GM23248 (cell line): Measurements from ENCODE around the gene B3GALNT2. TPM values are rescaled to one million over a fixed set of nuclear protein-coding genes. Genes with fewer than 3 reads are reported as not detected.
"Not testable (repeated sequence)": the region's sequence is repeated elsewhere in the genome, so short reads cannot be mapped to it uniquely, and the experiment has no call there.

ENCODE experiments used
- DNase-seq: peaks from one replicate; pipeline ENCODE4 v3.0.0-alpha.2; 2015
- H2AFZ ChIP-seq: fragments of 200-600 bp; sonication (generic); 2 replicates; pipeline ENCODE4 v1.6.1; 2016; ENCODE audit warnings: antibody characterized with exemption
- H3F3A ChIP-seq: fragments of 200-600 bp; sonication (generic); 2 replicates; pipeline ENCODE4 v1.6.1; 2016; ENCODE audit warnings: mild to moderate bottlenecking, antibody characterized with exemption, mixed run types; ENCODE audit not compliant: insufficient read depth
- H3K27ac ChIP-seq: fragments of 200-600 bp; sonication (generic); 2 replicates; pipeline ENCODE4 v1.5.1; 2016; ENCODE audit warnings: mild to moderate bottlenecking
- H3K27me3 ChIP-seq: fragments of 200-600 bp; sonication (generic); replicated peaks from 2 replicates; pipeline ENCODE4 v1.6.1; 2016; ENCODE audit warnings: mild to moderate bottlenecking; ENCODE audit not compliant: insufficient read depth
- H3K36me3 ChIP-seq: fragments of 200-600 bp; sonication (generic); 2 replicates; pipeline ENCODE4 v1.6.1; 2016; ENCODE audit warnings: low read depth, mild to moderate bottlenecking
- H3K4me1 ChIP-seq: fragments of 200-600 bp; sonication (generic); 2 replicates; pipeline ENCODE4 v1.6.1; 2016; ENCODE audit warnings: mild to moderate bottlenecking; ENCODE audit not compliant: insufficient read depth
- H3K4me2 ChIP-seq: fragments of 200-600 bp; sonication (generic); one replicate; pipeline ENCODE4 v1.6.1; 2016; ENCODE audit warnings: mild to moderate bottlenecking; ENCODE audit not compliant: unreplicated experiment
- H3K4me3 ChIP-seq: fragments of 200-600 bp; sonication (generic); 2 replicates; pipeline ENCODE4 v1.5.1; 2016; ENCODE audit warnings: mild to moderate bottlenecking
- H3K79me2 ChIP-seq: fragments of 200-600 bp; sonication (generic); 2 replicates; pipeline ENCODE4 v1.6.1; 2016; ENCODE audit warnings: mild to moderate bottlenecking; ENCODE audit not compliant: insufficient read depth
- H3K9ac ChIP-seq: fragments of 200-600 bp; sonication (generic); 2 replicates; pipeline ENCODE4 v1.6.1; 2016; ENCODE audit warnings: mild to moderate bottlenecking
- H3K9me2 ChIP-seq: fragments of 200-600 bp; sonication (generic); 2 replicates; pipeline ENCODE4 v1.6.1; 2016; ENCODE audit warnings: mixed run types, mild to moderate bottlenecking, moderate library complexity; ENCODE audit not compliant: insufficient read depth
- H3K9me3 ChIP-seq: fragments of 200-600 bp; sonication (generic); one replicate; pipeline ENCODE4 v1.6.1; 2017; ENCODE audit warnings: low read depth
- H4K20me1 ChIP-seq: fragments of 200-600 bp; sonication (generic); 2 replicates; pipeline ENCODE4 v1.6.0; 2016; ENCODE audit not compliant: insufficient read depth
- EZH2 ChIP-seq: fragments of 200-600 bp; sonication (generic); IDR thresholded peaks from 2 replicates; pipeline ENCODE4 v1.6.1; 2018; ENCODE audit warnings: antibody characterized with exemption, mild to moderate bottlenecking; ENCODE audit not compliant: insufficient read depth, poor library complexity, severe bottlenecking
- EZH2phosphoT487 ChIP-seq: fragments of 200-600 bp; sonication (generic); IDR thresholded peaks from 2 replicates; pipeline ENCODE4 v1.6.1; 2018; ENCODE audit warnings: antibody characterized with exemption, moderate library complexity, mild to moderate bottlenecking, low read depth; ENCODE audit not compliant: insufficient read depth
- WGBS, 2 experiments: methylation state at CpG; one replicate each; pipeline ENCODE4 v1.1.6; 2015 to 2017; ENCODE audit warnings: low lambda C conversion rate in 2 of 2, low coverage in 1 of 2; ENCODE audit errors: missing lambda C conversion rate in 2 of 2; 5-methylcytosine and 5-hydroxymethylcytosine counted together
- in situ Hi-C: fragments of 300-500 bp; cut with MboI; formaldehyde crosslinking; loops from 2 replicates; pipeline ENCODE4 v1.15.0; 2020
- polyA plus RNA-seq: library from polyadenylated mRNA; unstranded; fragments of >200 nt; fragmentation: Nextera tagmentation; extraction: Ambion mirVana; gene quantifications from 2 replicates; pipeline ENCODE4 v1.2.1, GENCODE V29; 2016
- total RNA-seq: library from RNA; depleted of rRNA; stranded (reverse); fragments of >200 nt; shearing (Covaris generic); gene quantifications from 2 replicates; pipeline ENCODE4 v1.2.3, GENCODE V29; 2014

B3GALNT2 gene
- total and polyA plus RNA-seq, 2 experiments from 2014 or later: 13.3 to 28.1 TPM

DNA sequence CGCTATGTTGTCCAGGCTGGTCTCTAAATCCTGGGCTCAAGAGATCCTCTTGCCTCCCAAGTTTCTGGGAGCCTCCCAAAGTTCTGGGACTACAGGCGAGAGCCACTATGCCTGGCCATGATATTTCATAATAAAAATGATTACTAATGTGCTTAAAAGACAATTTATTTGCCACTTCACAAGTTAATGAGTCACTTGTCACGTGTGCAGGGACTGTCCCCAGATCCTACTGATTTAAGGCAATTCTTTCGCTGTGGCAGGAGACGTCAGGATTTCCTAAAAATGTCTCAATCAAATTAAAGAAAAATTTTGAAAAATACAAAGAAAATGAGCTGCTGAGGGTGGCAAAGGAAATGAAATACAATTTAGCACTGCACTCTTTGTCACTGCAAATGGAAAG, 43.5 kb downstream of the B3GALNT2 start:
- no peaks in the 10 kb centered on the region for H3K27me3 ChIP-seq
- TF ChIP-seq EZH2phosphoT487: no peak
- TF ChIP-seq EZH2: no peak
- peaks cover 13% of the 10 kb centered on the region for H3K36me3 ChIP-seq
- H3K4me1 ChIP-seq: no peaks in the 10 kb centered on the region
- H3F3A ChIP-seq: no peaks in the 10 kb centered on the region
- H3K9ac ChIP-seq: no peak overlapping the region
- 56 to 58% methylated on average over 5 of the region's 5 CpGs for WGBS, 2 experiments
- in situ Hi-C loops: no loop called here
- H3K9me3 ChIP-seq: no peaks in the 10 kb centered on the region
- no peaks in the 10 kb centered on the region for H3K9me2 ChIP-seq
- H3K4me2 ChIP-seq: no peak overlapping the region
- H3K79me2 ChIP-seq: no peaks in the 10 kb centered on the region
- no peak overlapping the region for H3K4me3 ChIP-seq
- no peak overlapping the region for H2AFZ ChIP-seq
- no peaks in the 10 kb centered on the region for H4K20me1 ChIP-seq
- DNase-seq: peak; percentile 17
- no peak overlapping the region for H3K27ac ChIP-seq

DNA sequence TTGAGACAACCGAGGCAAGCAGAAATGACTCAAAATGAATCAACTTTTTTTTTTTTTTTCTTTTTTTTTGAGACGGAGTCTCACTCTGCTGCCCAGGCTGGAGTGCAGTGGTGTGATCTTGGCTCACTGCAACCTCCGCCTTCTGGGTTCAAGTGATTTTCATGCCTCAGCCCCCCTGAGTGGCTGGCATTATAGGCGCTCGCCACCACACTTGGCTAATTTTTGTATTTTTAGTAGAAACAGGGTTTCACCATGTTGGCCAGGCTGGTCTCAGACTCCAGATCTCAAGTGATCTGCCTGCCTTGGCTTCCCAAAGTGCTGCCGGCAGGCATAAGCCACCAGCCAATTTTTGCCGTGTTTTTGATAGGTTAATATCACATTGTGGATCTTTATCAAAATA, 46.4 kb downstream of the B3GALNT2 start:
- H3K27me3 ChIP-seq, in situ Hi-C loops, H3K4me1 ChIP-seq, H3K79me2 ChIP-seq, H2AFZ ChIP-seq, H3F3A ChIP-seq, H3K4me2 ChIP-seq, H3K27ac ChIP-seq, DNase-seq, H3K36me3 ChIP-seq, H4K20me1 ChIP-seq, H3K9me2 ChIP-seq, H3K9ac ChIP-seq, H3K9me3 ChIP-seq, H3K4me3 ChIP-seq: not testable (repeated sequence)
- 96 to 97% methylated on average over 7 of the region's 7 CpGs for WGBS, 2 experiments

DNA sequence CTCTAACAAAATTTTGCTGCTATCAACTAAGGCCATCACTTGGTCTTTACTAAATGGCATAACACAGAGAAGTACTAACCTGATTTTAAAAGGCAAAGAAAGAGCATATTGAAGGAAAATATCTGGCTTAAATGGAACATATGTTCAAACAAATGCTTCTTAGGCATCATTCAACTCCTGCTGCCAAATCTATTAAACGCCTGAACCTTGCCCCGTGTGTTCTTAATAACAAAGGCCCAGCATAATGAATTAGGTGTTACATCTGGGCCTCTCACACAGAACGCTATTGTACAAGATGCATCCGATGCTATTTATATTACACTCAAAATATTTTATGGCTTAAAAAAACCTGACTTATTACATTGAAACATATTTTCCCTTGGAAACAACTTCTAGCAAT, 48.4 kb downstream of the B3GALNT2 start:
- no peaks in the 10 kb centered on the region for H4K20me1 ChIP-seq
- no peak for DNase-seq
- no peaks in the 10 kb centered on the region for H3K27me3 ChIP-seq
- no peaks in the 10 kb centered on the region for H3K4me1 ChIP-seq
- H3K79me2 ChIP-seq: no peaks in the 10 kb centered on the region
- in situ Hi-C loops: no loop called here
- no peaks in the 10 kb centered on the region for H3F3A ChIP-seq
- H3K27ac ChIP-seq: no peak overlapping the region
- H3K4me2 ChIP-seq: no peak overlapping the region
- no peaks in the 10 kb centered on the region for H3K9me2 ChIP-seq
- TF ChIP-seq EZH2phosphoT487 (no peak), EZH2 (no peak)
- peaks cover 1% of the 10 kb centered on the region; the same call in 1 of the 2 replicates for H3K36me3 ChIP-seq
- H3K9me3 ChIP-seq: no peaks in the 10 kb centered on the region
- H3K4me3 ChIP-seq: no peak overlapping the region
- H3K9ac ChIP-seq: no peak overlapping the region
- 35 to 42% methylated on average over 4 of the region's 4 CpGs for WGBS, 2 experiments
- no peak overlapping the region for H2AFZ ChIP-seq

DNA sequence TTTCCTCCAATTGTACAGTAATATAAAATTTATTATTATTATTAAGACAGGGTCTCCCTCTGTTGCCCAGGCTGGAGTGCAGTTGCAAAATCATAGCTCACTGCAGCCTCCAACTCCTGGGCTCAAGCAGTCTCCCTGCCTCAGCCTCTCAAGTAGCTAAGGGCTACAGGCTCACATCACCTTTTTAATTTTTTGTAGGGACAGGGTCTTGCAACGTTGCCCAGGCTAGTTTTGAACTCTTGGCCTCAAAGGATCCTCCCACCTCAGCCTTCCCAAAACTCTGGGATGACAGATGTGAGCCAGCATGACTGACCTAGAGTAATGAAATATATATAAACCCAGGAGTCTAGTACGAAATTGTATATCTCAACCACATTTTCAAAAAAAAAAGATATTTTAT, 49.2 kb downstream of the B3GALNT2 start:
- Histone ChIP-seq H3K9ac (no peak overlapping the region), H3K9me3 (no peaks in the 10 kb centered on the region), H3K79me2 (no peaks in the 10 kb centered on the region), H3K4me2 (no peak overlapping the region), H4K20me1 (no peaks in the 10 kb centered on the region), H3K4me3 (no peak overlapping the region), H2AFZ (no peak overlapping the region), H3K4me1 (no peaks in the 10 kb centered on the region), H3K27ac (no peak overlapping the region), H3K27me3 (no peaks in the 10 kb centered on the region), H3F3A (no peaks in the 10 kb centered on the region), H3K9me2 (no peaks in the 10 kb centered on the region), H3K36me3 (peaks cover 8% of the 10 kb centered on the region; the same call in 1 of the 2 replicates)
- TF ChIP-seq EZH2phosphoT487 (no peak), EZH2 (no peak)
- in situ Hi-C loops: no loop called here
- no peak for DNase-seq
- WGBS, 2 experiments: 71 to 82% methylated on average over 2 of the region's 2 CpGs

DNA sequence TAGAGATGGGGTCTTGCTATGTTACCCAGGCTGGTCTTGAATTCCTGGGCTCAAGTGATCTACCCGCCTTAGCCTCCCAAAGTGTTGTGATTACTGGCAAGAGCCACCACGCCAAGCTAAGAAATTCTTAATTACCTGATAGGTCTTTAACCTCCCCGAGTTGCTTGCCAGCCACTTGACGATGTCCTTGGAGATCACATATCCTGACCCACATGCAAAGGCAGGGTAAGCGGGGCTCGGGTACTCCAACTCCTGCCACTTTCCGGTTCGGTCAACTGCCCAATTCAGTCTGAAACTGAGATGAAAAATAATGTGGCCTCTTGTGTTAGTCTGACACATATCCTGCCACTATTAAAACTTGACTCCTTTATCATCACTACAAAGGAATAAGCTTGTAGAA, 50.2 kb downstream of the B3GALNT2 start:
- WGBS, 2 experiments: 91 to 96% methylated on average over 8 of the region's 8 CpGs
- in situ Hi-C loops: no loop called here
- no peak for TF ChIP-seq EZH2phosphoT487
- Histone ChIP-seq H3K27me3 (no peaks in the 10 kb centered on the region), H3K4me2 (no peak overlapping the region), H3K4me1 (no peaks in the 10 kb centered on the region), H3K9me3 (no peaks in the 10 kb centered on the region), H3K79me2 (no peaks in the 10 kb centered on the region), H3K9ac (no peak overlapping the region), H2AFZ (no peak overlapping the region), H3K4me3 (no peak overlapping the region), H3F3A (no peaks in the 10 kb centered on the region), H4K20me1 (no peaks in the 10 kb centered on the region), H3K9me2 (no peaks in the 10 kb centered on the region), H3K27ac (no peak overlapping the region), H3K36me3 (peaks cover 15% of the 10 kb centered on the region; the same call in 1 of the 2 replicates)
- no peak for DNase-seq
